SK-N-SH treated with all-trans-retinoic acid at 6 μM for 48 hours (cell line): ENCODE data around the gene TMEM54.

ENCODE experiments used
- ATAC-seq: fragments of 200-7000 bp; cut with Tn5 transposase; 3 replicates; pipeline ENCODE4 v1.9.1; 2020; ENCODE audit warnings: mild to moderate bottlenecking, moderate library complexity
- ARNTL ChIP-seq: fragments of 450-650 bp; formaldehyde crosslinking; IDR thresholded peaks from 2 replicates; pipeline ENCODE4 v1.5.0; 2020; ENCODE audit warnings: low read depth, mild to moderate bottlenecking, moderate library complexity, borderline replicate concordance
- BACH2 ChIP-seq: fragments of 250-450 bp; sonication (Bioruptor Pico); IDR thresholded peaks from 2 replicates; pipeline ENCODE4 v1.9.0; 2021; ENCODE audit warnings: mild to moderate bottlenecking, borderline replicate concordance
- CSDC2 ChIP-seq: fragments of 250-450 bp; sonication (Bioruptor Pico); IDR thresholded peaks from 2 replicates; pipeline ENCODE4 v1.5.0; 2020; ENCODE audit warnings: mild to moderate bottlenecking, moderate library complexity
- CSRNP3 ChIP-seq: fragments of 250-450 bp; sonication (Bioruptor Pico); IDR thresholded peaks from 2 replicates; pipeline ENCODE4 v1.5.1; 2021; ENCODE audit warnings: mild to moderate bottlenecking, moderate library complexity
- ESRRG ChIP-seq: fragments of 250-450 bp; sonication (Bioruptor Pico); IDR thresholded peaks from 2 replicates; pipeline ENCODE4 v1.6.1; 2021; ENCODE audit warnings: mild to moderate bottlenecking
- GLIS3 ChIP-seq: fragments of 250-450 bp; sonication (Bioruptor Pico); IDR thresholded peaks from 2 replicates; pipeline ENCODE4 v1.5.0; 2020; ENCODE audit warnings: mild to moderate bottlenecking, moderate library complexity
- ISL1 ChIP-seq: fragments of 250-450 bp; sonication (Bioruptor Pico); IDR thresholded peaks from 2 replicates; pipeline ENCODE4 v2.1.2; 2022; ENCODE audit warnings: mild to moderate bottlenecking, moderate library complexity
- OSR1 ChIP-seq: fragments of 250-450 bp; sonication (Bioruptor Pico); IDR thresholded peaks from 2 replicates; pipeline ENCODE4 v1.8.0; 2022; ENCODE audit warnings: moderate library complexity, mild to moderate bottlenecking, inconsistent platforms
- POU6F1 ChIP-seq: fragments of 250-450 bp; sonication (Bioruptor Pico); IDR thresholded peaks from 2 replicates; pipeline ENCODE4 v1.8.0; 2021; ENCODE audit warnings: low read depth, mild to moderate bottlenecking, moderate library complexity, borderline replicate concordance
- RARB ChIP-seq: fragments of 250-450 bp; sonication (Bioruptor Pico); IDR thresholded peaks from 2 replicates; pipeline ENCODE4 v1.8.0; 2021; ENCODE audit warnings: mild to moderate bottlenecking, moderate library complexity
- TOX ChIP-seq: fragments of 250-450 bp; sonication (Bioruptor Pico); IDR thresholded peaks from 2 replicates; pipeline ENCODE4 v1.8.0; 2021; ENCODE audit warnings: mild to moderate bottlenecking, moderate library complexity, borderline replicate concordance
- ZFP3 ChIP-seq: fragments of 250-450 bp; sonication (Bioruptor Pico); IDR thresholded peaks from 2 replicates; pipeline ENCODE4 v1.5.0; 2020; ENCODE audit warnings: mild to moderate bottlenecking, moderate library complexity
- ZFP30 ChIP-seq: fragments of 450-650 bp; formaldehyde crosslinking; IDR thresholded peaks from 2 replicates; pipeline ENCODE4 v1.5.0; 2022; ENCODE audit warnings: mild to moderate bottlenecking, moderate library complexity
- ZNF565 ChIP-seq: fragments of 450-650 bp; formaldehyde crosslinking; conservative IDR thresholded peaks from 2 replicates; pipeline ENCODE4 v1.5.0; 2020; ENCODE audit warnings: low read depth, mild to moderate bottlenecking, moderate library complexity
- ZNF70 ChIP-seq: fragments of 450-650 bp; formaldehyde crosslinking; IDR thresholded peaks from 2 replicates; pipeline ENCODE4 v1.5.0; 2020; ENCODE audit warnings: mild to moderate bottlenecking, moderate library complexity
- ZNF8 ChIP-seq: fragments of 450-650 bp; formaldehyde crosslinking; IDR thresholded peaks from 2 replicates; pipeline ENCODE4 v1.5.0; 2020; ENCODE audit warnings: mild to moderate bottlenecking, moderate library complexity
- TF ChIP-seq, protein P1 (sequence below): fragments of 250-450 bp; sonication (Bioruptor Pico); IDR thresholded peaks from 2 replicates; pipeline ENCODE4 v1.5.1; 2020; ENCODE audit warnings: low read depth, mild to moderate bottlenecking, moderate library complexity

Gene TMEM54

DNA sequence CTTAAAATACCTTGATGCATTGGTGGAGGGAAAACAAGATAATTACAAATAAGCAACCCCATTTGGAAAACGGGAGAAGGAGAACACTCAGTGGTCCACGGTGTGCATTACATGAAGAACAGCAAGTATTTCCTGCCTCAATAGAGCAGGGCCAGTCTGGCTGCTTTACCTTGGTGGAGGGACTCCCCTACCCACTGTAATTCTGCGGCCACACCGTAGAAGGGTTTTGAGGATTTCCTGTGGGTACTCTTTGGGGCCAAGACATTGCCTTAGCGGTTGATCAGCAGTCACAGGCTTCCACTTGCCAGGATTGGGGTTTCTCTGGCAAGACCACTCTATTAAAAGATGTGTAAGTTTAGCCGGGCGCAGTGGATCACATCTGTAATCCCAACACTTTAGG, 16.3 kb upstream of the TMEM54 start:
- ATAC-seq = no peak
- no peak for TF ChIP-seq ZFP3 (CRISPR knock-in tag)
- TF ChIP-seq ISL1 (CRISPR knock-in tag) = no peak
- no peak for TF ChIP-seq RARB (CRISPR knock-in tag)
- TF ChIP-seq CSDC2 (CRISPR knock-in tag) = no peak
- TF ChIP-seq ESRRG = no peak
- TF ChIP-seq CSRNP3 (CRISPR knock-in tag) = no peak
- TF ChIP-seq ZFP30 (CRISPR knock-in tag) = no peak
- TF ChIP-seq ZNF8 (CRISPR knock-in tag) = no peak
- TF ChIP-seq GLIS3 = no peak
- TF ChIP-seq ZNF565 (CRISPR knock-in tag) = no peak
- TF ChIP-seq TOX (CRISPR knock-in tag) = no peak

- TF ChIP-seq POU6F1 (no peak), ZFP30 (CRISPR knock-in tag) (no peak), BACH2 (CRISPR knock-in tag) (no peak), RARB (CRISPR knock-in tag) (no peak), ZNF565 (CRISPR knock-in tag) (no peak), ZFP3 (CRISPR knock-in tag) (no peak), ZNF8 (CRISPR knock-in tag) (no peak), TOX (CRISPR knock-in tag) (no peak), CSRNP3 (CRISPR knock-in tag) (no peak)
- no peak for ATAC-seq
Measured at GRCh38 chr1:32915766-32916706, 14.8 kb upstream of the TMEM54 start.

DNA sequence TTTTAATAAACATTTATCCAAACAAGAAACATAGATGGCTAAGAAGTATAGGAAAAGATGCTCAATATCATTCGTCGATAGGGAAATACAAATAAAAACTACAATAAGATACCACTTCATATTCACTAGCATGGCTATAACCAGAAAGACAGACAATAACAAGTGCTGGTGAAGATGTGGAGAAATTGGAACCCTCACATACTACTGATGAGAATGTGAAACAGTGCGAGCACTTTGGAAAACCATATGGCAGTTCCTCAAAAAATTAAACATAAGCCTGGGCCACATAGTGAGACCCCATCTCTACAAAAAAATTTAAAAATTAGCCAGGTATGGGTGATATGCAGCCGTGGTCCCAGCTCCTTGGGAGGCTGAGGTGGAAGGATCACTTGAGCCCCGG, 9.1 kb upstream of the TMEM54 start:
- TF ChIP-seq POU6F1 = no peak

DNA sequence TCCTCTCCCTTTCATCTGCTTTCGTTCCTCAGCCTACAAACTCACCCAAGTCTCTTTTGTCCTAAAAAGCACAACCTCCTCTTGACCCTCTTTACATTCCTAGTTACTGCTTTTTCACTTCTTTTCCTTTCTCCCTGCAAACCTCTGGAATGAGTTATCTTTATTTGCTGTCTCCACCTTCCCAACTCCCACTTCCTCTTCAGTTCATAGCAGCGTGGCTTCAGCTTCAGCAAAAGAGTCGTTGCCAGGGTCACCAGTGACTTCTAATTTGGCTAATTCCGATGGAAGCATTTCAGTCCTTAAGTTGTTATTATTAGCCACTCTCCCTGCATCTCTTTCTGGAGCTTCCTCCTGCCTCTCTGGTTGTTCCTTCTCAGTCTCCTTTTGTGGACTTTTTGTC, 6.2 kb upstream of the TMEM54 start:
- no peak for TF ChIP-seq POU6F1
- TF ChIP-seq ISL1 (CRISPR knock-in tag) = no peak
- no peak for TF ChIP-seq ARNTL
- no peak for TF ChIP-seq ESRRG
- TF ChIP-seq, protein P1, sequence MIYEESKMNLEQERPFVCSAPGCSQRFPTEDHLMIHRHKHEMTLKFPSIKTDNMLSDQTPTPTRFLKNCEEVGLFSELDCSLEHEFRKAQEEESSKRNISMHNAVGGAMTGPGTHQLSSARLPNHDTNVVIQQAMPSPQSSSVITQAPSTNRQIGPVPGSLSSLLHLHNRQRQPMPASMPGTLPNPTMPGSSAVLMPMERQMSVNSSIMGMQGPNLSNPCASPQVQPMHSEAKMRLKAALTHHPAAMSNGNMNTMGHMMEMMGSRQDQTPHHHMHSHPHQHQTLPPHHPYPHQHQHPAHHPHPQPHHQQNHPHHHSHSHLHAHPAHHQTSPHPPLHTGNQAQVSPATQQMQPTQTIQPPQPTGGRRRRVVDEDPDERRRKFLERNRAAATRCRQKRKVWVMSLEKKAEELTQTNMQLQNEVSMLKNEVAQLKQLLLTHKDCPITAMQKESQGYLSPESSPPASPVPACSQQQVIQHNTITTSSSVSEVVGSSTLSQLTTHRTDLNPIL (CRISPR knock-in tag) = no peak
- no peak for TF ChIP-seq CSRNP3 (CRISPR knock-in tag)
- no peak for TF ChIP-seq ZNF70 (CRISPR knock-in tag)
- TF ChIP-seq OSR1 (CRISPR knock-in tag) = no peak
- no peak for ATAC-seq

More for the DNA sequence above, 9.1 kb upstream of the TMEM54 start:
- no peak for ATAC-seq
